Fibroblast of peridontal ligament (primary cell): Measurements from ENCODE around the gene HINFP.
"Not testable (repeated sequence)": the region's sequence is repeated elsewhere in the genome, so short reads cannot be mapped to it uniquely, and the experiment has no call there.

Experiments used
- DNase-seq: peaks from one replicate; pipeline ENCODE4 v3.0.0-alpha.2; 2010; ENCODE audit errors: extremely low read depth

The HINFP gene

GRCh38 chr11:119100246-119100970, 21.0 kb upstream of the HINFP start:
- peak; percentile 63 for DNase-seq

GRCh38 chr11:119100994-119101758, 20.2 kb upstream of the HINFP start:
- DNase-seq: no peak

- DNase-seq: peak; percentile 97
Observed at GRCh38 chr11:119101759-119102423, 19.5 kb upstream of the HINFP start, which contains the start of gene DPAGT1. TSS of gene DPAGT1 (minus strand) at chr11:119101853. CDS start at chr11:119101655, 198 bp downstream.

DNA sequence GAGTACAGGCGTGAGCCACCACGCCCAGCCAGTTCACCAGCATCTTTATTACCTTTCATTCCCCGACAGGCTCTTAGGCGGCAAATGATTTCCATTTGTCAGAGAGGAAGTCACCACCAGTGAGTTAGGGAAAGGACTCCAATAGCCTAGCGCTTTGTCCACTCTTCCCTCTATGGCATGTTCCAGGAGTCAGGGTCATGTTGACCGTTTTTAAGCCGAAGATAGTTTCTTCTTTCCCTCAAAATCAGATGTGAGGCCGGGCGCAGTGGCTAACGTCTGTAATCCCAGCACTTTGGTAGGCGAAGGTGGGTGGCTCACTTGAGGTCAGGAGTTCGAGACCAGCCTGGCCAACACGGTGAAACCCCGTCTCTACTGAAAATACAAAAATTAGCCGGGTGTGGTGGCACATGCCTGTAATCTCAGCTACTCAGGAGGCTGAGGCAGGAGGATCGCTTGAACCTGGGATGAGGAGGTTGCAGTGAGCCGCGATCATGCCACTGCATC, 18.2 kb upstream of the HINFP start:
- DNase-seq: not testable (repeated sequence)

DNA sequence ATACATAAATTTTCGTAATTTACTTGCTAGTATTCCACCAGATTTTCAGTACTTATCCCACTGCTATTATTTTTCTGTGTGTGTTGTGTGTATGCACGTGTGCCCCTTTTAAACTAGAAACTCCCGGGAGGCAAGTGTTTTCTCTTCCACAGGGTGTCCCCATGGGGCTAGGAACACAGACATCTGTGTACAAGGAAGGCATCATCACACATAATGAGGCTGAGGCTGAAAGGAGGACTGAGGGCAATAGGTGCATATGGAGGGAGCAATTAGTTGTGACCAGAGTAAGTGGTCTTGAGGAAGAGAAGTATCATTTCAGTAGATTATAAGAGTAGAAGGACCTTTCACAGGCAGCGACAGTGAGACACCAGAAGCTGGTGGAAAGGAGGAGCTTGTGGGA, 17.6 kb upstream of the HINFP start:
- DNase-seq: no peak

DNA sequence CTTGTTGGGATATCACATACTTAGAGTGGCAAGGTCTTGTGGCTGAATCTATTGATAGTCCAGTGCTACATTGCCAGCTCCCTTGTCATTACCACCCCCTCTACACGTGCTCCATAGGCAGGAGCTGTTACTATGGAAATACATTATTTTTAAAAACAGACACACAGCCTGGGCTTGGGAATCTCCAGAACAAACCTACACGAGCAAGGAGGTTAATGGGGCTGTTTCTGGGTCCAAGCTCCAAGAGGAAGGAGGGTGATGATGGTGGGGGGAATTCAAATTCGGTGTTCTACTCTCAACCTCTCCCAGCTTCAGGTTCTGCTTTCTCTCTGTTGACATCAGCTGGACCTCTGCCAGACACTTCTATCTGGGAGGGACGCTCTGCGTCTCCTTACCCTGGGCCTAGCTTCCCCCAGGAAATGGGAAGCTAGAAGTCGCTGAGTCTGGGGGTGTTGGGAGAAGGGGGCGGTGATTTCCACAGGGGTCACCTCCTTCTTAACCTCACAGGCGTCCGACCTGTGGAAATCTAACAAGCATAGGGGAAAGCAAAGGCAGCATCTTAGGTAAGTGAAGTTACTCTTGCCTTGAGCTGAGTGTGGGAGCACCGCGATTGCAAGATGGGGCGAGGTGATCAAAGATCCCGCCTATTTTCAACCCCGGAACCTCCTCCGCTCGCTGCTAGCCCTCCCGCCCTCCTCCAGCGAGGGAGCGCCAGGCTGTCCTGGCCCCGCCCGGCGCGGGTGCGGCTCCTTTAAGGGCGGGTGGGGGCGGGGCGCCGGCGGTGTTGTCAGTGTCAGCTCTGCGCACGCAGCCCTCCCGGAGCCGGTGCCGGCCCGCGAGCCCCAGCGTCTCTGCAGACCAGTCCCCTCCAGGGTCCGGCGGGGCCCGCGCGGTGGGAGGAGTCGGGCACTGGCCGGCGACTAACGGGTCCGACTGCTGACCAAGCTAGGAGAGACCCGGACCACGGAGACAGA, 14.5 kb upstream of the HINFP start, which contains the start of gene C2CD2L:
Gene C2CD2L, plus strand, starts transcription at position 781 of the 974 bp plus-strand sequence. CDS start 398 bp downstream, outside the sequence.
- peak; percentile 82 for DNase-seq

GRCh38 chr11:119107538-119108145, 13.7 kb upstream of the HINFP start:
- no peak for DNase-seq

DNA sequence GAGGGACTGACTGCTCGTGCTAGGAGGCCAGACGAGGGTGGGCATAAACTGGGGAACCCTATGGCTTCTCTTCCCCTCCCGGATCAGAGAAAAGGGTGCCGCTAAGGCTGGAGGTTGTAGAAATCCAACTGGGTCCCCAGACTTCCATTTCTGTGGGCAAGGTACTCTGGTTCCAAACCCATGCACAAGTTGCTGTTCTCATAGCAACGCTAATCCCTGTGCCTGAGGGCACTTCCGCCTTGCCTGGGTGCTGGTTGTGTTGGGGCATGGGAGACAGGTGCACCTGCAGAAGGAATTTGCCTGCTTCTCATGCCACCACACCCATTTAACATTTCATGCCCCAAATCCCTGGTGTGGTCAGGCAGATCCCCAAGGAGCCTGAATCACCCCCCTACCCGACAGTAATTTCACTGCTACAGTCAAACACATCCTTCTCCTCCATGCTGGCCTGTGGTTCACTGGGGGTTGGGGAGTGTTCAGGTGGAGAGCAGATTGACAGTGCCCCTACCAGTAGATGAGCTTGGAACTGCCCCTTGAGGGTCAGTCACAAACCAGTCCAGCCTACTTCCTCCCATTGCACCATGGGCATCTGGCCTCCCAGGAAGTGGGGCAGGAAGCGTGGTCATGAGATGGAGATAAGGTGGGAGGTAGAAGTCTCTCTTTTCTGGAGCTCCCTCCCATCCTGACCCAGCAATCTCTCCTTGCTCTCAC, 13.1 kb upstream of the HINFP start:
- DNase-seq: no peak

GRCh38 chr11:119108857-119109221, 12.5 kb upstream of the HINFP start:
- no peak for DNase-seq

- no peak for DNase-seq
Observed at GRCh38 chr11:119109843-119110242, 11.5 kb upstream of the HINFP start.

DNA sequence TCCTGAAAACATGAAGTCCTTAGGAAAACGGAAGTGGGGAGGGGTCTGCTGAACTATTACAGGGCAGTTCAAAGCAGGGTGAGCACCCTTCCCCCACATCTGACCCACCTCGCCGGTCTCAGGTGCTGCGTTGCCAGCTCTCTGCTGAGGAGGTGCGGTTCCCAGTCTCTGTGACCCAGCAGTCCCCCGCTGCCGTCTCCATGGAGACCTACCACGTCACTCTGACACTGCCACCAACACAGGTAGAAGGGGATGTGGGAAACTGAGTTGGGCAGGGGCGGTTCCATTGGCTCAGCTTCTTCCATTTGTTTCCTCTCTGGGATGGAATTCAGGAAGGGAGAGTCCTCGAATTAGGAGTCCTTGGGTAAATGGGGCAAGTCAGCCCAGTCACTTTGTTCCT, 10.9 kb upstream of the HINFP start:
- DNase-seq: no peak

- no peak for DNase-seq
Observed at GRCh38 chr11:119111361-119111925, 9.9 kb upstream of the HINFP start.

DNA sequence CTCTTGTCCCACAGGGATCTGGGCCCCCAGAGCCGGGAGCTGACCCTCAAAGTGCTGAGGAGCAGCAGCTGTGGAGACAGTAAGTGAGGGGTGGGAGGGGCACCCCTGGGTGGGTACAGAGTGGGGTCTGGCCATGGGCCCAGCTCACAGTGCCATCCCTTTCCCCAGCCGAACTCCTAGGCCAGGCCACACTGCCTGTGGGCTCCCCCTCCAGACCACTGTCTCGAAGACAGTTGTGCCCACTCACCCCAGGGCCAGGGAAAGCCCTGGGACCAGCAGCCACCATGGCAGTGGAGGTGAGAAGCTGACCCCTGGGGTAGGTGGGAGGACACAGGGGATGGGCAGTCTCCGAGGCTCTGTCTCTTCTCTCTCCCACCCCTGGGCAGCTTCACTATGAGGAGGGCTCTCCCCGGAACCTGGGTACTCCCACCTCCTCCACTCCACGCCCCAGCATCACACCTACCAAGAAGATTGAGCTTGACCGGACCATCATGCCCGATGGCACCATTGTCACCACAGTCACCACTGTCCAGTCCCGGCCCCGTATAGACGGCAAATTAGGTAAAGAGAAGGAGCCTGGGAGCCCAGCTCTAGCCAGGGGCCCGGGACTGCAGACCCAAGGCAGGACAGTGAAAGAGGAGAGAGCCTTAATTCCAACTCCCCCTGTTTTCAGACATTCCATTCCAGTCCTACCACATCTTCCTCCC, 8.9 kb upstream of the HINFP start:
- DNase-seq: no peak

DNA sequence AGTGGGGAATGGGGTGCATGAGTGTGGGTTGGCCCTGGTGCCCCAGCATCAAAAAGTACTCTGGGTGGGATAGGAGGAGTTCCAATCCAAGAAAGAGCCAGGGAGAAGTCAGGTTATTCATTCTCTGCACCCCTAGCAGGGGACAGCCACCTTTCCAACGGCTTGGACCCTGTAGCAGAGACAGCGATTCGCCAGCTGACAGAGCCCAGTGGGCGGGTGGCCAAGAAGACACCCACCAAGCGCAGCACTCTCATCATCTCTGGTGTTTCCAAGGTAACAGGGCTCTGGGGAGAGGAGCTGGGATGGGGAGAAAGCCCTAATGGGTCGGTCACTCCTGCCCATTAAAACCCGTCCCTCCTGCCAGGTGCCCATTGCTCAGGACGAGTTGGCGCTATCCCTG, 7.7 kb upstream of the HINFP start:
- DNase-seq: no peak

DNA sequence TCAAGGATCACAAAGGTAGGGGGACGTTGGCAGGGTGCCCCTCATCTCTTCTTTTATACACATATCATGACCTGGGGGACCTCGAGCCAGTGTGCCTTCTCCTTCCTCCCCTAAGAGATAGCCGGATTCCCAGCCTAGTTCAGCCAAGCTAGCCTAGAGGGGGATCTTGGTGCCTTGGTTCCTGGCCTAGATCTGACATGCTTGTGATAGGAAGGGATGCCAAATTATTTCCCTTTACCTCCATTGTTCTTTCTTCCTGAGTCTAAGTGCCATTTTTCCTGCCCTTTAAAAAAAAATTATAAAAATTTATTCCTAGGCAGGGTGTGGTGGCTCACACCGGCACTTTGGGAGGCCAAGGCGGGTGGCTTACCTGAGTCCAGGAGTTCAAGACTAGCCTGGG, 7.0 kb upstream of the HINFP start:
- DNase-seq: no peak

GRCh38 chr11:119115484-119116234, 5.7 kb upstream of the HINFP start:
- DNase-seq: no peak

- DNase-seq: no peak
Observed at GRCh38 chr11:119116235-119116594, 5.2 kb upstream of the HINFP start.

GRCh38 chr11:119116601-119117000, 4.8 kb upstream of the HINFP start:
- no peak for DNase-seq
